GM19324 (cell line): ENCODE data around the gene DDX56.
"Not testable (repeated sequence)": the region's sequence is repeated elsewhere in the genome, so short reads cannot be mapped to it uniquely, and the experiment has no call there.

Experiments
- ATAC-seq: cut with Tn5 transposase; IDR thresholded peaks from one replicate; pipeline ENCODE4 v1.9.1; 2021; ENCODE audit warnings: mild to moderate bottlenecking, moderate library complexity; ENCODE audit not compliant: unreplicated experiment, low FRiP score

Gene DDX56

DNA sequence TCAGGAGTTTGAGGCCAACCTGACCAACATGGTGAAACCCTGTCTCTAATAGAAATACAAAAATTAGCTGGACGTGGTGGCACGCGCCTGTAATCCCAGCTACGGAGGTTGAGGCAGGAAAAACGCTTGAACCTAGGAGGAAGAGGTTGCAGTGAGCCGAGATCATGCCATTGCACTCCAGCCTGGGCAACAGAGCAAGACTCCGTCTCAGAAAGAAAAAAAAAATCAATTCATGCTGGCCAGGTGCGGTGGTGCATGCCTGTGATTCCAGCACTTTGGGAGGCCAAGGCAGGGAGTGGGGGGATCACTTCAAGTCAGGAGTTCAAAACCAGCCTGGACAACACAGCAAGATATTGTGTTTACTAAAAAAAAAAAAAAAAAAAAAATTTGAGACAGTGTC is 23.5 kb upstream of the DDX56 start:
- not testable (repeated sequence) for ATAC-seq

DNA sequence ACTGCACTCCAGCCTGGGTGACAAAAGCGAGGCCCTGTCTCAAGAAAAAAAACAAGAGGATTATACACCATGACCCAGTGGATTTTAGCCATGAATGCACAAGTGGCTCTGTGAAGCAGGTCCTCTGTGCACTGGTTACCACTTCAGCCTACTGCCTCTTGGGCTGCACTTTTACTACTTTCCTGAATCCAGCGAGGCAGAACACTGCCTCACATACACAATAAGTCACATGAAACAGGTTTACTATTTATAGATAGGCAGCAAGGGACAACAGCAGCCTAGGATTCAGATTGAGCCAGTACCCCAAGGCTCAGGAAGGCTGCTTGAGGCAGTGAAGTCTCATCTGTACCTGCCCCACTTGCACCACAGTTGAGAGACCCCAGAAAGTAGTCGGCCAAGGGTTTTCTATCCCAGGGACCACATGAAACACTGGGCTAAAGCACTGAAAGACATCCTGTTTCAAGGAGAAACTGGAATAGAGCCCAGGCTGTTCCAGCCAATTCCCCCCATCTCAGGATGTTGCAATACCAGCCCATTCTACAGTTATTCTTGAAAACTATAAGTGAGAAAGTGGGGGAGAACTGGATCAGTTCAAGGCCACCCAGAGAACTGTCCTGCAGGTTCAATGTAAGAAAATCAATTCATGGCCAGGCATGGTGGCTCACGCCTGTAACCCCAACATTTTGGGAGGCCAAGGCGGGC is 22.4 kb upstream of the DDX56 start:
- ATAC-seq, result no peak

GRCh38 chr7:44590910-44591309 is 17.2 kb upstream of the DDX56 start:
- ATAC-seq, result no peak

DNA sequence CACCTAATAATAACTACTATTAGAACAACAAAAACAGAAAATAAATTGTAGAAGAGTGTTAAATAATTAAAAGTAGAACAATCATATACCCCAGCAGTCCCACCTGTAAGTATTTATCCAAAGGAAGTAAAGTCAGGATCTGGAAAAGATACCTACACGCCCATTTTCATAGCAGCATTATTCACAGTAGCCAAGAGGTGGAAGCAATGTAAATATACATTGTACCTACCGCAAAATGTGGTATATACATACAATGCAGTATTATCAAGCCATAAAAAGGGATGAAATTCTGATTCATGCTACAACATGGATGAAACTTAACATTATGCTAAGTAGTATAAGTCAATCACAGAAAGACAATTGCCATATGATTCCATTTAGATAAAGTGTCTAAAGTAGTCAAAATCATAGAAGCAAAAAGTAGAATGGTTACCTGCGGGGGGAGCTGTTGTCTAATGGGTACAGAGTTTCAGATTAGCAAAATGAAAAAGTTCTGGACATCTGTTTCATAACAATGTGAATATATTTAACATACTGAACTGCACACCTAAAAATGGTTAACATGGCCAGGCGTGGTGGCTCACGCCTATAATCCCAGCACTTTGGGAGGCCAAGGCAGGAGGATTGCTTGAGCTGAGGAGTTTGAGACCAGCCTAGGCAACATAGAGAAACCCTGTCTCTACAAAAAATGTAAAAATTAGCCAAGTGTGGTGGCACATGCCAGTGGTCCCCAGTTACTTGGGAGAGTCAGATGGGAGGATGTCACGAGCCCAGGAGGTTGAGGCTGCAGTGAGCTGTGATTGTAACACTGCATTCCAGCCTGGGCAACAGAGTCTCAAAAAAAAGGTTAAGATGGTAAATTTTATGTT is 14.4 kb upstream of the DDX56 start:
- no peak for ATAC-seq

DNA sequence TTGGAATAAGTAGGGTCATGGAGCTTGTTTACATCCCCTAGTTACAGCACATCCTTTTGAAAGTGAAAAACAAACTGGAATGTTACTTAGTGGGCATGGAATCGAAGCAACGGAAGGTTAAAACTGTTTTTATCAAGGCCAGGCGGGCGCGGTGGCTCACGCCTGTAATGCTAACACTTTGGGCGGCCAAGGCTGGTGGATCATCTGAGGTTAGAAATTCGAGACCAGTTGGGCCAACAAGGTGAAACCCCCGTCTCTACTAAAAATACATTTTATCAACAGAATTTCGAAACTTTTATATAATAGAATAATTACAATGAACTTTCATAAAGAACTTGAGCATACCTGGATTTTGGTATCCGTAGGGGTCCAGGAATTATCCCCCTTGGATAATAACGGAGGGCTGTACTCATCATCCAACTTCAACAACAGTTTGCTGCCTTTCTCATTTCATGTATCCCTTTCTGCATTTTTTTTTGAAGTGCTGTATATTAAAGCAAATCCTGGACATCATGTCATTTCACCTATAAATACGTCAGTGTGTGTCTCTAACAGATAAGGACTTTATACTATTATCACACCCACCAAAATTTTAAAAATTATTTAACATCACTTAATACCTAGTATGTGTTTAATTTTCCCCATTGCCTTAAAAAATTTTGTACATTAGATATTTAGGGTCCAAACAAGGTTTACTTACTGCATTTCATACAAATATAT is 9.6 kb upstream of the DDX56 start:
- ATAC-seq, result no peak

- peak; percentile 91 for ATAC-seq
Observed at GRCh38 chr7:44581879-44582603, 8.3 kb upstream of the DDX56 start, which contains the start of gene TMED4. TMED4 (minus strand) TSS chr7:44582231; CDS start chr7:44582206, 25 bp downstream.

DNA sequence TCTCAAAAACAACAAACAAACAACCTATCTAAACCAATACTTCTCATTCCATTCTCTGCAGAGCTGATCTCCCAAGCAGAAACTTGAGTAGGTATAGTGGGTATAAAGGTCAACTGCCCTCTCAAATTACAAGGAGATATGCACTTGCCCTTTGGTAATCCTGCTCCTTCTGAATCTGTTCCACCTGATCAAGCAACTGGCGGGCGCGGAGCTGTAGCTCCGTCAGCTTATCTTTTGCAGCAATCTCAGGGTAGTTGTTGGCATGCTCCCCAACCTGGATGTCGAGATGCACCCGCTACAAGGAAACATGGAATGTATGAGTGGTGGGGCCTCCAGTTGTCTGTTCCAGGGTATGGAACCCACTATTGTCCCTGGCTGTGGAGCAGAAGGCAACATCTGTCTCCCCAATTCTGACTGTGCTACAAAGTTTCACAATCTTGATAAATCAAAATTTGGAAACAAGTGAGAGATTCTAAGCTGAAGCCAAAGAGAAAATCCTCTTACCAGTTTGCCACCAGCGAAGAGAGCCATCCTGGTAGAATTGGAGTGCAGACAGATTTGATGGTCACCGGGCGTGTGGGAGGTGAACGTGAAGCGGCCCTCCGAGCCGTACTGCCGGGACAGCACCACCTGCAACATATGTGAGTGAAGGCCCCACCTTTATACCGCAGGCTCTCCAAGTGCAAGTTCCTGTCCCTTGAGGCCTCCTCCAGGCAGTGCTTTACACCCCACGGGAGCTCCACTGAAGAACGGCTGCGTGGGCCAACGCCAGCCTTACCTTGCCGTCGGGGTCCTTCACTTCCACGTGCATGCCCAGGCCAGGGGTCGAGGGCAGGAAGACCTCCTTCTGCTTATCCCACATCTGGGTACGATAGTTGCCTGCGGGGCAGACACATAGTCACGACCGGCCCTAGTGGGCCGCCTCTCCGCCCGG is 7.5 kb upstream of the DDX56 start:
- peak; percentile 21 for ATAC-seq

DNA sequence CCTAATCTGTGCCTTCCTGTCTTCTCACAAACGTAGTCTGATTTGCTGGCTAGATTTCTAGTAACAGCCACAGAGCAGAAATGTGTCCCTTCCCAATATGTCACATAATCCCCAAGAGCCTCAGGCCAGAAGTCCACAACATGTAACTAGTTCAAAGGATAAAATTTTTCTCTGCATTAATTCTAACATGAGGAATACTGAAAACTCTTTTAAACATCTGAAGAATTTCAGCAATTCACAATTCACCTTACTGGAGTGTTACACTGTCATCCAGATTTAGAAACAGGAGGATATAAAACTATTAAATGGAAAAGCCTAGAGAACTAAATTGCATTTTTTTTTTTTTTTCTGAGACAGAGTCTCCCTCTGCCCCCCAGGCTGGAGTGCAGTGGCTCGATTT is 2.5 kb upstream of the DDX56 start:
- ATAC-seq, result no peak

DNA sequence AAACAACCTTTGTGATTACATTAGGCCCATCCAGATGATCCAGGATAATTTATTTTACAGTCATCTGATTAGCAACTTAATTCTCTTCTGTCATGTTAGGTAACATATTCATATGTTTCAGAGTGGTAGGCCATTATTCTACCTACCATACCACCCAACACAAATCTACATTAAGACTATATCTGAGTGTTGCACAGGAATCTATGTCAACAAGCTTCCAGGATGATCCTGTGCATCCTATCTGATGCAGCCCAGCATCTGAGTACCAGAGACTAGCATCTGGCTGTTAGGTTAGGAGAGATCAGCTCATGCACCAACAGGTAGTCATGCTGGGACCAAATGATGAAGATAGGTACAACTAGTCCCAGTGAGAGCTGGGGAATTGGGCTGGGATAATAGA is 1.3 kb upstream of the DDX56 start:
- ATAC-seq, result no peak

DNA sequence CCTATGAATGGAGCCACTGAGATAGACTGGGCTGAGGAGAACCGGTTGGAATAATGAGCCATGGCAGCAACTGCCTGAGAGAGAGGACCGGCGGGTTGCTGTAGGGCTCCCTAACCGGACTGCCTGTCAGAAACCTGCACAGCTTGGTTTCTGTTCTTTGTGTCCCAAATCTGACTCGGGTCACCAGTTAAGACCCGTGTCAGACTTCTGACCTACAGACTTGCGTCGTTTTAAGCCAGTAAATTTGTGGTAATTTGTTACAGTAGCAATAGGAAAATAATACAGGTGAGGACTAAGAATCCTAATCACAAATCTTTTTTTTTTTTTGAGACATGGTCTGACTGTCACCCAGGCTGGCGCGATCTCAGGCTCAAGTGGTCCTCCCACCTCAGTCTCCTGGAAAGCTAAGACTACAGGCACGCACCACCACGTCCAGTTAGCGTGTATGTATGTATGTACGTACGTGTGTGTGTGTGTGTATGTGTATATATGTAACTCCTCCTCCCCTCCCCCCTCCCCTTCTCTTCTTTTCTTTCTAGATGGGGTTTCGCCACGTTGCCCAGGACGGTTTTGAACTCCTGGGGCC is 672 bp upstream of the DDX56 start:
- ATAC-seq, result no peak

- no peak for ATAC-seq
Observed at GRCh38 chr7:44572771-44573170, 937 bp downstream of the DDX56 start.

- no peak for ATAC-seq
Observed at GRCh38 chr7:44569959-44570358, 3.7 kb downstream of the DDX56 start.

DNA sequence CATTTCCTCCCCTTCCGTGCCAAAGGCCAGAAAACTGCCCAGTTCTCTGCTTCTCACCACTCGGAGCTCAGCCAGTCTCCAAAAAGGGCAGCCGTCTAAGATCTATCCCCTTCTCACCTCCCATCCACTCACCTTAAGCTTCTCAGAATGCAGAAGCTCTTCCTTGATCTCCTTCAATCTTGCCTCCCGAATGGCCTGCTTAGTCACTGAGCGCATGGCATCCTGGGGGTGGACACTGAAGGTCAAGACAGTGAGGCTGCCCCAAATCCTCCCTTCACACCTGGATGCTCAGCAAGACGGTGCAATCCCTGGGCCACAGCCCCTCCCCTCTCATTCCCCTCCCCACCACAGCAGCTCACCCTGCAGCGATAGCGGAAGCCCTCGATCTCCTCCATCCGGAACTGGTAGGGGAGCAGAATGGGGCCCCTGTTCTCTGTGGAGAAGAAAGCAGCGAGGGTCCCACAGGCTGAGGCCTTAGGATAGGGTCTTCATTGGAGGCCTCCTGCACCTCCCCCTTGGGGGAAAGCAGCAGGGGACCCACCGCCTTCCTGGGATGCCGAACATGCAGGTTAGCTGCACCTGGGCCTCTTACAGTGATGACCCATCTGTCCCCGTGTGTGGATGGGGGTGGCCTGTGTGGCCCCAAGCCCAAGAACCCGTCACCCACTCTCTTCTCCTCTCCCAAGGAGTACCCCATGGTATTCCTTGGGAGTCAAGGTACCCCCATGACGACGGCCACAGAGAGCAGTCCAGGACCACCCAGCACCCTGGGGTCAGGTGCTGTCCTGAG is 4.7 kb downstream of the DDX56 start:
- ATAC-seq, result no peak

DNA sequence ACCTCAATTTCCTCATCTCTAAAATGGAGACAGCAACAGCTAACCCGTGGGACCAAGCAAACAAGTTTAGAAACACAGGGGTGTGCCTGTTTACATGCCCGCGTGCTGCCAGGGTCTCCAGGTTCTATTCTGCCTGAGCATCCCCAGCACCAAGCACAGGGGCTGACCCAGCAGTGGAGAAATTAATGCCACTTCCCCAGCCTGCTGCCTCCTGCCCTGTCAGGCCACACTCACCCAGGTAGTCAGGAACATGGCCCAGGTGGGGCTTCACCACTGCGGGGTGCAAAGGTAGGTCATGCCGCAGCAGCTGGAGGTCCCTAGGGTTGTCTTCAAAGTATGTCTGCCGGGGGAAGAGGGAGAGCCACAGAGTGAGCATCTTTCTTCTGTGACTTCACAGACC is 5.8 kb downstream of the DDX56 start:
- no peak for ATAC-seq

- no peak for ATAC-seq
Observed at GRCh38 chr7:44566680-44567079, 7.0 kb downstream of the DDX56 start.

GRCh38 chr7:44565795-44566559 is 7.7 kb downstream of the DDX56 start:
- no peak for ATAC-seq

- no peak for ATAC-seq
Observed at GRCh38 chr7:44565097-44565794, 8.5 kb downstream of the DDX56 start.
